HG03442 (cell line): Measurements from ENCODE around the gene LRRC75A.
"Not testable (repeated sequence)": the region's sequence is repeated elsewhere in the genome, so short reads cannot be mapped to it uniquely, and the experiment has no call there.

ENCODE experiments used
- ATAC-seq: cut with Tn5 transposase; IDR thresholded peaks from one replicate; pipeline ENCODE4 v1.9.1; 2021; ENCODE audit warnings: mild to moderate bottlenecking, moderate library complexity; ENCODE audit not compliant: unreplicated experiment

Gene LRRC75A

DNA sequence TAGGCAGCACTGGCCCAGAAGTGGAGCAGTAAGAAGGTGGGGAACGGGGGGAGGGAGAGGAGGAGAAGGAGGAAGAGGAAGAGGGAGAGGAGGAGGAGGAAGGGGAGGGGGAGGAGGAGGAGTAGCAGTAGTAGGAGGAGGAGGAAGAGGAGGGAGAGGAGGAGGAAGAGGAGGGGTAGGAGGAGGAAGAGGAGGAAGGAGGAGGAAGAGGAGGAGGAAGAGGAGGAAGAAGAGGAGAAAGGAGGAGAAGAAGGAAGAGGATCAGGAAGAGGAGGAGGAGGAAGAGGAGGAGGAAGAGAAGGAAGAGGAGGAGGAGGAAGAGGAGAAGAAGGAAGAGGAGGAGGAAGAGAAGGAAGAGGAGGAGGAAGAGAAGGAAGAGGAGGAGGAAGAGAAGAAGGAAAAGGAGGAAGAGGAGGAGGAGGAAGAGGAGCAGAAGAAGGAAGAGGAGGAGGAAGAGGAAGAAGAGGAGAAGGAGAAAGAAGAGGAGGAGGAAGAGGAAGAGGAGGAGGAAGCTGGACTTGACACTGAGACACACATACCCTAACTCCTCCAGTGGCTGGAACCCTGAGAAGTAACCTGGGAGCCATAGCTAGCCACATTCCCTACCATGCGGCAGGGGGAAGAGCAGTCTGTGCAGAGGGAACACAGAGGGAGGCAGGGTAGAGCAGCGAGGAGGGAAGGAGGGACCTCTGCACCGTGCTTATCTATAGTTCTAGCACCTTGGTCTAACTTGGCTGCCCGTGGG lies 35.8 kb downstream of the LRRC75A start:
- ATAC-seq = no peak

DNA sequence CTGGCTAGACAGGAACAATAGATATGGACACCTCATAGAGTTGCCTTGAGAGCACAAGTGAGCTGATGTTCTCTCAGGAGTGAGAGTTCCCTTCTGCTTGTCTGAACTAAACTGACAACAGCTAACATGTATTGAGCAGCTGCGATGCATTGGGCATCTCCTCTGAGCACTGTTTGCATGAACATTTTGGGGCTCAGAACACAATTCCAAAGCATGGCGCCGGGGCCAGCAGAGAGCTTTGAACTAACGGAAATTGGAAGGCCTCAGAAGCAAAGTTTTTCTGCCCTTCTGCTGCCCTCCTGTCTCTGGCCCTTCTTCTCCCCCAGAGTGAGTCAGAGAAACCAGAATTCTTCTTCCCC lies 38.5 kb downstream of the LRRC75A start:
- no peak for ATAC-seq

DNA sequence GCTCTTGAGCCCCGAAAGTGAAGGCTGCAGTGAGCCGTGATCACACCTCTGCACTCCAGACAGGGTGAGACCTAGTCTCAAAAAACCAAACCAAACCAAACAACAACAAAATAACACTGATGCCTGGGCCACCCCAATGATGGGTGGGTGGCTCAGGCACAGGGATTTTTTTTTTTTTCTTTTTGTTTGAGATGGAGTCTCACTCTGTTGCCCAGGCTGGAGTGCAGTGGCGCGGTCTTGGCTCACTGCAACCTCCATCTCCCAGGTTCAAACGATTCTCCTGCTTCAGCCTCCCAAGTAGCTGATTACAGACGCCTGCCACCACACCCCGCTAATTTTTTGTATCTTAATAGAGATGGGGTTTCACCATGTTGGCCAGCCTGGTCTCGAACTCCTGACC lies 39.7 kb downstream of the LRRC75A start:
- ATAC-seq = not testable (repeated sequence)

DNA sequence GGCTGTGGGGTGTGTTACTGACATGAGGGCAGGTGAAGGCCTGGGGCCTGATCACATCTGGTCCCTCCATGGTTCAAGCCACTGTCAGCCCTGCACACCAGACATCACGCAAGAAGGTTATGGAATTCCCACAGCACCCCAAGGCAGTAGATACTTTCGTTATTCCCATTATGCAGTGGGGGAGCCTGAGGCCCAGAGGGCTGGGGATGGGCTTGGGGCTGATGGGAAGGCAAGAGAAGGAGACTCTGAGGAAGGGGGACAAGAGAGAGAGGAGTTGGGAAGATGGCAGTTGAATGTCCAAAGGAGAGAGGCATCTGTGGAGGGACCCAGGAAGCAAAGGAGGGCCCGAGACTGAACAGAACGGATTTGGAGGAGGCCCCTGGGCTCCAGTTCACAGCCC lies 42.0 kb downstream of the LRRC75A start:
- ATAC-seq = no peak

DNA sequence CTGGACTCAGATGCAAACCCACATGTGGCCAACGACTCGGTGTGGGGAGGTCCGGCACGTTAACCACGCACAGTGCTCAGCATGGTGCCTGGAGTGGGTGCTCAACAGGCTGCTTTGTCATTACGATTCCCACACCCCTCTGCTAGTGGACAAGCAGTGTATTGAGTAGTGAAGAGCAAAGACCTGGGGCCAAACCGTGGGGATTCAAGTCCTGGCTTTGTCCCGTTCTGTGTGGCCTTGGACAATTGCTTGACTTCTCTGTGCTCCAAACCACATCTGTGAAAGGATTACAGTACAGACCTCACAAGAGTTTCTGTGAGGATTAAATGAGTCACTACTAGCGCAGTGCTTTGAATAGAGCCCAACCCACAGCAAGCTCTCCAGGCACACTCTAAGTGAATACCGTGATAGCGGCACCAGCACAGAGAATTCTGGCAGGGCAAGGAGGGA lies 42.8 kb downstream of the LRRC75A start:
- no peak for ATAC-seq

DNA sequence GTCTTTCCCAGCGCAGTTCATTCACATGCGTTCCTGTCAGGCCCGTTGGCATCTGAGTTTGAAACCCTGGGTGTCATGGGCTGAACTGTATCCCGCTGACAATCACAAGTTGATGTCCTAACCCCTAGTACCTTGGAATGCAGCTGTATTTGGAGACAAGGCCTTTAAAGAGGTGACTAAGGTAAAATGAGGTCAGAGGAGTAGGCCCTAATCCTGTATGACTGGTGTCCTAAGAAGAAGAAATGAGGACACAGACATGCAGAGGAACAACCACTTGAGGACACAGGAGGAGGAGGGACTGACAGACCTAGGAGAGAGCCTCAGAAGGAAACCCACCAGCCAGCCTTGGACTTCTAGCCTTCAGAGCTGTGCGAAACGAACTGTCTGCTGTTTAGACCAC lies 43.5 kb downstream of the LRRC75A start:
- no peak for ATAC-seq

DNA sequence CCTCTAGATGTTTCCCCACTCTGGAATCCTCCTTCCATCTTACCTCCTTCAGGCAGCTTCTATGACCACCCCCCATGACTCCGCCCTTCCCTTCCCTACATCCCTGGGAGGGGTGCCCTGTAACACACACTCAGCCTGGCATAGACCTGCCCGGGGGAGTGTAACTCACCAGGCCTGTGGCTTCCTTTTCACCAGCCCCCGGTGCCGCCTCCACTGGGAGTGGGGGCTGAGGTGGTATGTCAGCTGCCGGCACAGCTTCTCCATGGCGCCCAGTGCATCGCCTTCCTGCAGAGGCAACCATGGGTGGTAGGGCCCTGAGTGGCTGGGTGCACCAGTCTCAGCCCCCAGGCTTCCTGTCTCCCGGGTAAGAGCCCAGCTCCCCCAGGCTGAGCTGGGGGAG lies 44.3 kb downstream of the LRRC75A start:
- no peak for ATAC-seq

DNA sequence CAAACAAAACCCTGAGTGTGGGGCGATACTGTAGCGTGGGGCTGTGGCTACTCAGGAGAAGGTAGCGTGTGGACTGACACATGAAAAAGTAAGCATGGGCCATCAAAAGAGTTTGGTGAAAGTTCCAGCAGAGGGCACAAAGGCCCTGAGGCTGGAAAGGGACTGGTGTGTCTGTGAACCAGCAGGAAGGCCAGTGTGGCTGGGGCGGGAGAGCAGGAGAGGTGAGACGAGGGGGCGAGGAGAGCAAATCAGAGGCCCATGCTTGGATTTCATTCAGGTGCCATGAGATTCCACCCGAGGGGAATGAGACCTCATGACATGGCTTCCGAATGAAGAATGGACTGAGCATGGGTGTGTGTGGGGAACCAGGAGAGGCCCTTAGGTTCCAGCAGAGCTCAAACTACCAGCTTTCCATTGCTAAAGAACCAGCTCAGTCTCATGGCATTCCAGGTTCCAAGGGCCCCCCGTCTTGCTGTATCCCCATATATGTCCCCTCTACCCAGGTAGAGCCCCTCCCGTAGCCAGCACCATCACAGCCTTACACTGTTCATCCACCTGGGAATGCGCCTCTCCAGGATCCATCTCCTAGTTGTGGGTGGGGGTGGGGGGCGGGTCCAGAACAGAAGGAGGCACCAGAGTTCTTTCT lies 45.5 kb downstream of the LRRC75A start:
- no peak for ATAC-seq

- ATAC-seq = no peak
Measured at GRCh38 chr17:16444258-16444886, 47.6 kb downstream of the LRRC75A start.

- no peak for ATAC-seq
Measured at GRCh38 chr17:16443511-16444257, 48.3 kb downstream of the LRRC75A start.

GRCh38 chr17:16442594-16443510 lies 49.1 kb downstream of the LRRC75A start:
- no peak for ATAC-seq

DNA sequence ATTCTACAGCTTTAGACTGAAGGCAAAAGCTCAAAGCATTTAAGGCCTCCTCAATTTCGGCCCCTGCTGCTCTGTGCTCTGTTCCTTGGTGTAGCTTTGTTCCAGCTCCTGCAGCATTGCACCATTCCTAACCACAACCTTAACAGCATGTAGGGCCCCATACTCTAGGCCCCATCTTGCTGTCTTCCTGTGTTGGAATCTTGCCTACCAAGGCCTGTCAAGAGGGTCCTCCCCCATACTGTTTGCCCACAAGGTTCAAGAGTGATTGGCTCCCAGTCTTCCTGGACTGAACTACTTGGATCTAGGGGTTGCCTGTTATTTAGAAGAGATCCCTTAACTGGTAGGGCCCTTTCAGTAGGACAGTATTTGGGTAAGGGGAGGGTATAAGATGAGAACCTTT lies 49.9 kb downstream of the LRRC75A start:
- ATAC-seq = no peak

- ATAC-seq = no peak
Measured at GRCh38 chr17:16440901-16441629, 50.9 kb downstream of the LRRC75A start.

- ATAC-seq = not testable (repeated sequence)
Measured at GRCh38 chr17:16440354-16440753, 51.6 kb downstream of the LRRC75A start.

DNA sequence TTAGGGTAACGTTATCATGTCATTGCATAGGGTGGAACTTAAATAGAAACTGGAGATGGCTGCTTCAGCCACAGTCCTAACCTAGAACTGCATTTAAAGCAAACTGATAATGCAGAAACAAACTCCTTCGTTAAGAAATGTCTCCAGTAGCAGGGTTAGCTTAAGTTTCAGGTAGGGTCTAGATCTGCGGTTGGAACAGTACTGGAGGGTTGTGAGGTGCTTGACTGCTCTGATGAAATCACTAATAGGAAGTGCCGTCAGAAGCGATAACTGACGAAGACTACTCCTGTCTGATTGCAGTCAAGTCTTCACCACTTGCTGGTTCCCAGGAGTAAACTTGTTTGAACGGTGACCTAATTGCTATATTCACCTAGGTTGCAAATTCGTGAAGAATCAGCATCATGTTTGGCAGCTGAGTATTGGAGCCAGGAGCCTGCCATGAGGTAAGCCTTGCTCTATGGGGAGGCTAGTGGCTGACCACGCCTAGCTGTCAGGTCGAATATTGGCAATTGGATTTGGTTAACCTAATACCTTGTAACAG lies 52.1 kb downstream of the LRRC75A start:
- ATAC-seq = no peak

- ATAC-seq = peak; percentile 5
Measured at GRCh38 chr17:16439303-16439791, 52.6 kb downstream of the LRRC75A start.

DNA sequence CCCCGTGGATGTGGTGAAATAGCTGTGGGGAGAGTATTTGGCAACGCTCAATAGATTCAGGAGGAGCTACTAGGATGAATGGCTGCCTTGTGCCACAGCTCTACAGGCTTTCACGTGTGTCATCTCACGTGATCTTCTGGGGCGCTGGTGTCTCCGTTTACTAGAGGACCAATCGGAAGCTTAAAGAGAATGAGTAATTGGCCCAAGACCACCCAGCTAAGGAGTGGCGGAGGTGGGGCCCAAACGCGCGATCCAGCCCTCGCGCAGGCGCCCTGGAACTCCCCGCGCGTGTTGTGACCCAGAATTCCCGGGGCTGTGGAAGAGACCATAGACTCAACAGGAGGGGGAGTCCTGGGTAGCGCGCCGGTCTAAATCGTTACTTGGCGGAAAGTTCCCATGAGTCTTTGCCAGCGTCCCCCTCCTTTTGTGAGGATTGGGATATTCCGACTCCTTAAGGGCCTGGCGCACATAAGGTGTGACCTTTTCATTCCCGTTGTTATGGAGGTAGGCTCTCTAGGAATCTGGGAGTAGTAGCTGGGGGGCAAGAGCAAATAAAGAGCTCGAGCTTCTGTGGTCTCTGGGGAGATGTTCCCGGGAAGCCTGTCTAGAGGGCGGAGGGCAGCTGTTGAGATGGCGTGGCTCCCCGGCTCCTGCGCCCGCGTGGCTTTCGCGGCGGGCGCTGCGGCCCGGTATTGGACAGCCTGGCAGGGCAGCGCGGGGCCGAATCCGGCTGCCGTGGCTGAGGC lies 53.3 kb downstream of the LRRC75A start:
- peak; percentile 76 for ATAC-seq

GRCh38 chr17:16438173-16438556 lies 53.8 kb downstream of the LRRC75A start:
- no peak for ATAC-seq

GRCh38 chr17:16437083-16437482 lies 54.9 kb downstream of the LRRC75A start:
- no peak for ATAC-seq
